IPS DF 4.7 (cell line): ENCODE results near the gene GPR25.

Experiments
- DNase-seq: peaks from one replicate; pipeline ENCODE4 v3.0.0-alpha.2; 2013; ENCODE audit warnings: low spot score; ENCODE audit errors: extremely low read depth

Gene GPR25

GRCh38 chr1:200873116-200873670 lies 412 bp downstream of the GPR25 start:
- DNase-seq: no peak

GRCh38 chr1:200873671-200874397 lies 1.1 kb downstream of the GPR25 start:
- DNase-seq: no peak

- no peak for DNase-seq
These were observed 1.9 kb downstream of the GPR25 start for GRCh38 chr1:200874694-200875093.

- no peak for DNase-seq
These were observed 2.6 kb downstream of the GPR25 start for GRCh38 chr1:200875416-200875815.

- DNase-seq: no peak
These were observed 4.2 kb downstream of the GPR25 start for GRCh38 chr1:200877010-200877409.

GRCh38 chr1:200877839-200878551 lies 5.2 kb downstream of the GPR25 start:
- DNase-seq: no peak

- DNase-seq: no peak
These were observed 7.4 kb downstream of the GPR25 start for GRCh38 chr1:200880212-200880611.

GRCh38 chr1:200883118-200883517 lies 10.3 kb downstream of the GPR25 start:
- no peak for DNase-seq

- no peak for DNase-seq
These were observed 13.0 kb downstream of the GPR25 start for GRCh38 chr1:200885623-200886402.

- DNase-seq: no peak
These were observed 13.8 kb downstream of the GPR25 start for GRCh38 chr1:200886594-200886993.

- no peak for DNase-seq
These were observed 14.3 kb downstream of the GPR25 start for GRCh38 chr1:200887036-200887435.

- no peak for DNase-seq
These were observed 15.1 kb downstream of the GPR25 start for GRCh38 chr1:200887772-200888348.

- DNase-seq: no peak
These were observed 15.6 kb downstream of the GPR25 start for GRCh38 chr1:200888349-200888838.

GRCh38 chr1:200889571-200889970 lies 16.8 kb downstream of the GPR25 start:
- no peak for DNase-seq

GRCh38 chr1:200890027-200890426 lies 17.2 kb downstream of the GPR25 start:
- no peak for DNase-seq

- no peak for DNase-seq
These were observed 18.3 kb downstream of the GPR25 start for GRCh38 chr1:200890818-200891773.

GRCh38 chr1:200891774-200892157 lies 19.0 kb downstream of the GPR25 start:
- no peak for DNase-seq

GRCh38 chr1:200892546-200892945 lies 19.8 kb downstream of the GPR25 start:
- no peak for DNase-seq

GRCh38 chr1:200892958-200893357 lies 20.2 kb downstream of the GPR25 start:
- DNase-seq: no peak

GRCh38 chr1:200893411-200893901 lies 20.7 kb downstream of the GPR25 start:
- no peak for DNase-seq
